Spleen (tissue), 11 donors: ENCODE data around the gene FGFR2. TPM values are rescaled to one million over a fixed set of nuclear protein-coding genes. Genes with fewer than 3 reads are reported as not detected.

Experiments
- DNase-seq: peaks from one replicate; pipeline ENCODE4 v3.0.0-alpha.2; 2020
- H3K27ac ChIP-seq, 8 donors: fragments of 200-600 bp; sonication (generic) in 7 of 8; 1 replicate in 4 of 8; 2 replicates in 4 of 8; pipeline versions ENCODE4 v1.5.0 to v1.8.0; 2016 to 2021; ENCODE audit warnings: inconsistent platforms in 4 of 8, mild to moderate bottlenecking in 4 of 8, moderate library complexity in 1 of 8
- H3K27me3 ChIP-seq, 7 donors: fragments of 200-600 bp; sonication (generic) in 6 of 7; replicated peaks in 1 of 7; 1 replicate in 4 of 7; 2 replicates in 3 of 7; pipeline versions ENCODE4 v1.5.0 to v1.8.0; 2016 to 2021; ENCODE audit warnings: inconsistent platforms in 3 of 7, mild to moderate bottlenecking in 1 of 7
- H3K36me3 ChIP-seq, 6 donors: fragments of 200-600 bp; sonication (generic) in 5 of 6; 1 replicate in 4 of 6; 2 replicates in 2 of 6; pipeline versions ENCODE4 v1.5.0 to v1.8.0; 2016 to 2021; ENCODE audit warnings: inconsistent platforms in 2 of 6
- H3K4me1 ChIP-seq, 6 donors: fragments of 200-600 bp; sonication (generic) in 5 of 6; 1 replicate in 3 of 6; 2 replicates in 3 of 6; pipeline versions ENCODE4 v1.5.0 to v1.8.0; 2016 to 2021; ENCODE audit warnings: inconsistent platforms in 3 of 6
- H3K4me3 ChIP-seq, 8 donors: fragments of 200-600 bp; sonication (generic) in 7 of 8; 1 replicate in 4 of 8; 2 replicates in 4 of 8; pipeline versions ENCODE4 v1.5.0 to v1.8.0; 2016 to 2021; ENCODE audit warnings: inconsistent platforms in 4 of 8, mild to moderate bottlenecking in 4 of 8, moderate library complexity in 2 of 8
- H3K9me3 ChIP-seq, 8 donors: fragments of 200-600 bp; sonication (generic) in 7 of 8; 1 replicate in 4 of 8; 2 replicates in 4 of 8; pipeline versions ENCODE4 v1.5.0 to v1.8.0; 2016 to 2021; ENCODE audit warnings: inconsistent platforms in 4 of 8
- CTCF ChIP-seq, 11 experiments: fragments of 200-600 bp in 7 of 11; fragments of 450-650 bp in 4 of 11; sonication (generic) in 4 of 11; IDR thresholded peaks in 8 of 11; conservative IDR thresholded peaks in 3 of 11; 1 replicate in 7 of 11; 2 replicates in 4 of 11; pipeline versions ENCODE4 v1.4.0 to v1.8.0; 2016 to 2021; ENCODE audit warnings: antibody characterized with exemption in 11 of 11, inconsistent platforms in 4 of 11, mild to moderate bottlenecking in 1 of 11
- POLR2A ChIP-seq, 3 donors: fragments of 450-650 bp; IDR thresholded peaks; one replicate each; pipeline ENCODE4 v1.5.1; 2017; ENCODE audit warnings: antibody characterized with exemption in 3 of 3, mild to moderate bottlenecking in 1 of 3
- POLR2AphosphoS5 ChIP-seq, 3 donors: sonication (generic); formaldehyde crosslinking; IDR thresholded peaks; one replicate each; pipeline ENCODE4 v1.5.1; 2017; ENCODE audit warnings: antibody characterized with exemption in 3 of 3
- WGBS, 5 donors: extraction: QIAGEN DNeasy Blood & Tissue Kit in 3 of 5; methylation state at CpG; one replicate each; pipeline versions ENCODE4 v1.1.5 to v1.1.7; 2013 to 2018; 5-methylcytosine and 5-hydroxymethylcytosine counted together
- intact Hi-C: fragments of 100-400 bp; cut with DNase I; formaldehyde crosslinking; loops from one replicate; pipeline ENCODE4 v1.15.0; 2023; ENCODE audit warnings: low total_unique reads
- polyA plus RNA-seq, 3 donors: library from polyadenylated mRNA; stranded (reverse); fragments of 200-250 nt; gene quantifications; one replicate each; pipeline ENCODE4 v1.2.1, GENCODE V29; 2013
- total RNA-seq, 7 donors: library from RNA; depleted of rRNA in 3 of 7; stranded (reverse); fragments of >200 nt in 3 of 7; fragmentation: NEBNext Ultra II Directional in 4 of 7; extraction: Animal tissue kit (Norgen Biotek cat#: 25700) in 4 of 7; gene quantifications; one replicate each; pipeline versions ENCODE4 v1.1.0 to v1.2.1, GENCODE V29; 2016 to 2021
- donor health status: healthy with polysubstance abuse.
- donor health status: DM: no; HTN: no; CAD: no; lungs with moderate emphysema.
- donor health status: DM: no; HTN: no; CAD: no.
- donor health status: Bipolar disorder and iron deficiency.
- donor health status: healthy.
- donor health status: DM: no; HTN: no; CAD: no.
- donor health status: DM: yes; HTN: yes; CAD: no.

FGFR2 gene
- total and polyA plus RNA-seq, 10 donors: 0.24 to 1.8 (median 0.91) TPM

GRCh38 chr10:121599947-121600346 is 1.7 kb upstream of the FGFR2 start:
- Histone ChIP-seq H3K9me3 (no peaks in the 10 kb centered on the region), H3K4me1 (peaks cover 7 to 24% (median 15%) of the 10 kb centered on the region in 6 donors), H3K4me3 (no peak overlapping the region), H3K27me3 (peaks cover 0 to 98% (median 37%) of the 10 kb centered on the region in 7 donors), H3K27ac (no peak overlapping the region), H3K36me3 (no peaks in the 10 kb centered on the region)
- TF ChIP-seq POLR2AphosphoS5 (IDR thresholded peaks at IDR 0.05) (no peak), CTCF (IDR thresholded peaks at IDR 0.05 in 8 of 11, conservative IDR thresholded peaks at IDR 0.05 in 3 of 11) (no peak), POLR2A (IDR thresholded peaks at IDR 0.05) (no peak)
- WGBS, 5 donors: 17 to 27% (median 21%) methylated on average over 8 of the region's 8 CpGs
- DNase-seq: no peak
- intact Hi-C loops: no loop called here

GRCh38 chr10:121597504-121598262 is 561 bp downstream of the FGFR2 start:
- Histone ChIP-seq H3K27ac (no peak overlapping the region), H3K4me3 (peak overlapping the region in 7 of 8 donors; percentile 19 to 64 (median 31)), H3K36me3 (no peaks in the 10 kb centered on the region), H3K9me3 (no peaks in the 10 kb centered on the region), H3K4me1 (peaks cover 7 to 24% (median 15%) of the 10 kb centered on the region in 6 donors), H3K27me3 (peaks cover 0 to 90% (median 33%) of the 10 kb centered on the region in 7 donors)
- DNase-seq: no peak
- intact Hi-C loops: no loop called here
- TF ChIP-seq CTCF (IDR thresholded peaks at IDR 0.05 in 8 of 11, conservative IDR thresholded peaks at IDR 0.05 in 3 of 11): no peak
- no peak for TF ChIP-seq POLR2AphosphoS5 (IDR thresholded peaks at IDR 0.05)
- TF ChIP-seq POLR2A (IDR thresholded peaks at IDR 0.05): no peak
- 2 to 8% (median 3%) methylated on average over 5 to 77 of the region's 77 CpGs for WGBS, 5 donors

- peaks cover 7 to 24% (median 15%) of the 10 kb centered on the region in 6 donors for H3K4me1 ChIP-seq
- H3K4me3 ChIP-seq: peak overlapping the region in 7 of 8 donors; percentile 19 to 64 (median 31)
- H3K27me3 ChIP-seq: peaks cover 0 to 83% (median 33%) of the 10 kb centered on the region in 7 donors
- intact Hi-C loops: no loop called here
- no peak for DNase-seq
- TF ChIP-seq CTCF (IDR thresholded peaks at IDR 0.05 in 8 of 11, conservative IDR thresholded peaks at IDR 0.05 in 3 of 11) (peak in 2 of 11 experiments; percentile 11 to 22), POLR2AphosphoS5 (IDR thresholded peaks at IDR 0.05) (no peak)
- no peaks in the 10 kb centered on the region for H3K36me3 ChIP-seq
- H3K9me3 ChIP-seq: no peaks in the 10 kb centered on the region
- 5 to 15% (median 6%) methylated on average over 17 to 54 of the region's 54 CpGs for WGBS, 5 donors
- no peak overlapping the region for H3K27ac ChIP-seq
Measured at GRCh38 chr10:121596689-121597503, 1.3 kb downstream of the FGFR2 start.
